ENCODE data around the gene BLOC1S6.

Gene BLOC1S6

DNA sequence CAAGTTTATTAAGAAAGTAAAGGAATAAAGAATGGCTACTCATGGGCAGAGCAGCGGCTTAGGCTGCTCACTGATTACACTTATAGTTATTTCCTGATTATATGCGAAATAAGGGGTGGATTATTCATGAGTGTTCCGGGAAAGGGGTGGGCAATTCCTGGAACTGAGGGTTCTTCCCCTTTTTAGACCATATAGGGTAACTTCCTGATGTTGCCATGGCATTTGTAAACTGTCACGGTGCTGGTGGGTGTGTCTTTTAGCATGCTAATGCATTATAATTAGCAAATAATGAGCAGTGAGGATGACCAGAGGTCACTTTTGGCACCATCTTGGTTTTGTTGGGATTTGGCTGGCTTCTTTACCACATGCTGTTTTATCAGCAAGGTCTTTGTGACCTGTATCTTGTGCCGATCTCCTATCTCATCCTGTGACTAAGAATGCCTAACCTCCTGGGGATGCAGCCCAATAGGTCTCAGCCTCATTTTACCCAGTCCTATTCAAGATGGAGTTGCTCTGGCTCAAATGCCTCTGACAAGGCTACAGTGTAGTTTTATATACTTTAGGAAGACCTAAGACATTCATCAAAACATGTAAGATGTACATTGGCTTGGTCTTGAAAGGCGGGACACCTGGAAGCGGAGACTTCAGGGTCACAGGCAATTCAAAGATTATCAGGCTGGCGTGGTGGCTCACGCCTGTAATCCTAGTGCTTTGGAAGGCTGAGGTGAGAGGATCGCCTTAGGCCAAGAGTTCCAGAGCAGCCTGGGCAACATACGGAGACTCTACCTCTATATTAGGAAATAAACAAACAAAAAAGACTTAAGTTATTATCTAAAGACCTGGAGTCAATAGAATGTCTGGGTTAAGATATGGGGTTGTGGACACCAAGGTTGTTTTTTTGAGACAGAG lies 3.2 kb upstream of the BLOC1S6 start:
- H3K4me3 Mint-ChIP-seq, result no peak overlapping the region
- H3K27ac Mint-ChIP-seq, result no peak overlapping the region
- no peaks in the 10 kb centered on the region for H3K9me3 Mint-ChIP-seq (ENCODE audit: low read depth)
- no peaks in the 10 kb centered on the region for H3K36me3 Mint-ChIP-seq
- H3K4me1 Mint-ChIP-seq (ENCODE audit: low read depth), result peaks cover 24% of the 10 kb centered on the region
- no peaks in the 10 kb centered on the region for H3K27me3 Mint-ChIP-seq

DNA sequence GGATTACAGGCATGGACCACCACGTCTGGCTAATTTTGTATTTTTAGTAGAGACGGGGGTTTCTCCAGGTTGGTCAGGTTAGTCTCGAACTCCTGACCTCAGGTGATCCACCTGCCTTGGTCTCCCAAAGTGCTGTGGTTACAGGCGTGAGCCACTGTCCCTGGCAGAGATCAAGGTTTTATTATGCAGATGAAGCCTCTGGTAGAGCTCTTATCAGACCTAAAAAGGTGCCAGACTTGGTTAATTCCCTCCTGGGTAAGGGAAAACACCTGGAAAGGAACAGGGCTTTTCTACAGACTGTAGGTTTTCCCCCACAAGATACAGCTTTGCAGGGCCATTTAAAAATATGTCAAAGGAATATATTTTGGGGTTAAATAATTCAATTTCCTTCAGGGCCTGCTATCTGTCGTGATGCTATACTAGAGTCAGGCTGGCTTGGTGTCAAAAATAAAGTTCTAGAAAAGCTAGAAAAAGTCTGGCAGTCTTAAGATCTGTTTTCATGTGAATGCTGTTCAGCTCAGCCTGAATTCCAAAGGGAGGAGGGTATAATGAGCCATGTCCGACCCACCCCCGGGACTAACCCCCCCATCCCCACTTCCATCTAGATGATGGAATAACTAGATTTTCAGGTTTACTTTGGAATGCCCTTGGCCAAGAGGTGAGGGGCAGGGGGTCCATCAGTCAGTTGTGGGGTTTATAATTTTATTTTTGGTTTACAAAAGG lies 1.9 kb upstream of the BLOC1S6 start:
- H3K4me1 Mint-ChIP-seq (ENCODE audit: low read depth), result peaks cover 32% of the 10 kb centered on the region
- peak overlapping the region; percentile 100 for H3K27ac Mint-ChIP-seq
- H3K4me3 Mint-ChIP-seq, result peak overlapping the region; percentile 99
- no peaks in the 10 kb centered on the region for H3K9me3 Mint-ChIP-seq (ENCODE audit: low read depth)
- H3K36me3 Mint-ChIP-seq, result no peaks in the 10 kb centered on the region
- H3K27me3 Mint-ChIP-seq, result no peaks in the 10 kb centered on the region

DNA sequence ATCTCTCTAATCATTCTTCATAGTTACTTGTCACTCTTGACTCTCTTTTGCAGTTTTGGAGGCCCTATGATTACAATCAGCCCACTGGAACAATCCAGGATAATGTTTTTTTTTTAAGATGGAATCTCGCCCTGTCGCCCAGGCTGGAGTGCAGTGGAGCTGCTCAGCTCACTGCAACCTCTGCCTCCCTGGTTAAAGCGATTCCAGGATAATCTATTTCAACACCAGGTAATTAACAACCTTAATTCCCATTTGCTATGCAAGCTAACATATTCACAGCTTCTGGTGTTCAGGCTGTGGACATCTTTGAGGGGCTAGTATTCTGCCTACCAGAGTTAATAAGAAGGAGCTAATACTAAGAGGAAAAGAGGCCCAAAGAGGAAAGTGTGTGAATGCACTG lies 1.1 kb upstream of the BLOC1S6 start:
- Mint-ChIP-seq H3K27ac (peak overlapping the region; percentile 100), H3K4me1 (ENCODE audit: low read depth) (peaks cover 36% of the 10 kb centered on the region), H3K36me3 (no peaks in the 10 kb centered on the region), H3K27me3 (no peaks in the 10 kb centered on the region), H3K9me3 (ENCODE audit: low read depth) (no peaks in the 10 kb centered on the region), H3K4me3 (peak overlapping the region; percentile 99)

DNA sequence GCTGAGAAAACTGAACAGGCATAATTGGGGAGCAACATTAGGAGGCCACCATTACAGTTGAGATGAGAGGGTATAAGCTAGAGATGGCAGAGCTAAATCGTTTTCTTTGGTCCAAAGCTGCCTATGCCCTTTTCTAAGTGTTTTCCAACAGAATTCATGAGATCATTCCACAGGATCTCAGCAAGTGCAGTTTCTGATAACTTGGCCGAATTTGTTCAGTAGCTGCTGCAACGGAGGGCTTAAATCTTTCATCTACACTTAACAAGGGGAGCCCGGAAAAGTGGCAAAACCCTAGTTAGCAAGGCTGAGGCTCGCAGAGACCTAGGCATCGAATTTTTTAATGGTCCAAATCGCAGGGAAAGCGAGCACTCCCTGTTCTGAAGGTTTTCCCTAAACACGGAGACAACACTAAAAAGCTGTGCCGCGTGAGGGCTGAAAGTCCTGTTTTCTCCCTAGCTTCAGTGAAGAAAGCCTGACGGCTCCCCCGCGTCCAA lies 531 bp upstream of the BLOC1S6 start:
- Mint-ChIP-seq H3K36me3 (no peaks in the 10 kb centered on the region), H3K4me3 (peak overlapping the region; percentile 99), H3K4me1 (ENCODE audit: low read depth) (peaks cover 39% of the 10 kb centered on the region), H3K27me3 (no peaks in the 10 kb centered on the region), H3K27ac (peak overlapping the region; percentile 100), H3K9me3 (ENCODE audit: low read depth) (no peaks in the 10 kb centered on the region)

DNA sequence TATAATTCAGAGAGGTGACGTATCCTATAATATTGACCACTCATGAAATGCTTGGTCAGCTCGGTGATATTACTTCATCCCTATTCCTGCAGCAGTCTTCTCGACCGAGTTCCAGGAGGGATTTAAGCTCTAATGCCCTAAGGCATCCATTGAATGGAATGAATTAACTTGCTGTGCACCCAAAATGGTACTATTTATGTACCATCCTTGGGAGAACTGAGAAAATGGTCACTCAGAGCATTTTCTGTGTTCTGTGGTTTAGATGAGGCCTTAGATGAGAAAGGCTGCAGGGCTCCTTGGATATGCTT lies 638 bp downstream of the BLOC1S6 start:
- peaks cover 49% of the 10 kb centered on the region for H3K4me1 Mint-ChIP-seq (ENCODE audit: low read depth)

DNA sequence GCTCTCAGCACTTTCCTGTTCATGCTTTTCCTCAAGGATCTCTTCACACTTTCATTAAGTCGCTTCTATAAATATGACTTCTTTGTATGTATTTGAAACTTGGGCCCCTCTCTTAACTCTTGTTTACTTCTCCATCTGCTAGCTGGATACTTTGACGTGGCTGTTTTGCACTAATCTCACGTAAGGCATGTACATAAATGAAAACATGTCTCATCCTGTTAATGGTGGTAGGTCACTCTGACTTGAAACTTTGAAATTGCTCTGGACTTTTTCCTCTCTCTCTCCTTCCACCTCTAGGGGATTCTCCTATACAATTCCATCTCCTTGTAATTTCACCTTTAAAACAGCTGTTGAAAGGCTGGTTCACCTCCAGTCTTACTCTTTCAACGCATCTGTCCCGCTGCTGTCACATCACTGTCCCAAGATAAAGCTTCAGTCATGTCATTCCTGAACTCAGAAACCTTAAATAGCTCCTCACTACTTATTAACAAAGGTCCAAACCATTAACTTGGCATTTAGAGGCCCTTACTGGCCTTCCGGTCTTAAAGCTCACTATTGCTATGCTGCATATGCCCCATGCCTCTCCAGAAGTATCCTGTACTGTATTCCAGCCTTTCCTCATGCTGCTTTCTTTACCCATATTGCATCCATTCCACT lies 1.2 kb downstream of the BLOC1S6 start:
- peak overlapping the region; percentile 99 for H3K4me3 Mint-ChIP-seq
- peaks cover 50% of the 10 kb centered on the region for H3K4me1 Mint-ChIP-seq (ENCODE audit: low read depth)
- no peaks in the 10 kb centered on the region for H3K27me3 Mint-ChIP-seq
- H3K36me3 Mint-ChIP-seq, result peaks cover 3% of the 10 kb centered on the region
- H3K9me3 Mint-ChIP-seq (ENCODE audit: low read depth), result no peaks in the 10 kb centered on the region
- H3K27ac Mint-ChIP-seq, result peak overlapping the region; percentile 100

More for the DNA sequence above, 638 bp downstream of the BLOC1S6 start:
- Mint-ChIP-seq H3K9me3 (ENCODE audit: low read depth) (no peaks in the 10 kb centered on the region), H3K4me3 (peak overlapping the region; percentile 99), H3K36me3 (peaks cover 3% of the 10 kb centered on the region), H3K27me3 (no peaks in the 10 kb centered on the region), H3K27ac (peak overlapping the region; percentile 100)

DNA sequence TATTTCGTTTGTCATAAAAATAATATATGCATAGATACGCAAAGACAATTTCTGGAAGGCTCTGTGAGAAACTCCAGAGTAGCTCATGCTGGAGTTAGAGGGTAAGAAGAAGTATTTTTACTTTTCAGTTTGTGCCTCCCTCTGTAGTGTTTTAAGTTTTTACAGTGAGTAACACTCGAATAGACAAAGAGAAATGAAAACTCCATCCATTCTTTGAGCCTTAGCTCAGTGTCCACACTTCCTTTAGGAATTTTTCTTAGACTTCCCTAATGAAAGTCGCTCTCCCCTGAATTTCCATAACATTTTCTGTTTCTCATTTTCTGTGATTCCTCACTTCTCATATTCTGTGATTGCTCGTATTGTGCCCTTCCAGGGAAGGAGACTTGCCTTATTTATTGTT lies 2.1 kb downstream of the BLOC1S6 start:
- peak overlapping the region; percentile 23 for H3K27ac Mint-ChIP-seq
- H3K27me3 Mint-ChIP-seq, result no peaks in the 10 kb centered on the region
- H3K9me3 Mint-ChIP-seq (ENCODE audit: low read depth), result no peaks in the 10 kb centered on the region
- peaks cover 6% of the 10 kb centered on the region for H3K36me3 Mint-ChIP-seq
- peak overlapping the region; percentile 99 for H3K4me3 Mint-ChIP-seq
- peaks cover 55% of the 10 kb centered on the region for H3K4me1 Mint-ChIP-seq (ENCODE audit: low read depth)

DNA sequence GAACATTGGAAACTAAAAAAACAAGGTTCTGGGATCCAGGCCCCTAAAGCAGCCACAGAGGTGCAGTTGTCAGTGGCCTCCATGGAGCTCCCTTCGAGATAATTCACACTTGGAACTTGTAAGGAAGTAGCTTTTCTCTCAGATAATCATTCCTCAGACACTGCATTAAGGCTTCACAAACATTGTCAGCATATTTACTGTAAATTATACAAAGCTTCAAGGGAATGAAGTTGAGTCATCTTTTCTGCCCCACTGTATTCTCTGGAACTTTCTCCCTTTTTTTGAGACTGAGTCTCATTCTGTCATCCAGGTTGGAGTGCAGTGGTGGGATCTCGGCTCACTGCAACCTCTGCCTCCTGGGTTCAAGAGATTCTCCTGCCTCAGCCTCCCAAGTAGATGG lies 7.1 kb downstream of the BLOC1S6 start:
- Mint-ChIP-seq H3K4me3 (no peak overlapping the region), H3K4me1 (ENCODE audit: low read depth) (peaks cover 33% of the 10 kb centered on the region), H3K27me3 (no peaks in the 10 kb centered on the region), H3K9me3 (ENCODE audit: low read depth) (no peaks in the 10 kb centered on the region), H3K27ac (no peak overlapping the region), H3K36me3 (peaks cover 14% of the 10 kb centered on the region)

DNA sequence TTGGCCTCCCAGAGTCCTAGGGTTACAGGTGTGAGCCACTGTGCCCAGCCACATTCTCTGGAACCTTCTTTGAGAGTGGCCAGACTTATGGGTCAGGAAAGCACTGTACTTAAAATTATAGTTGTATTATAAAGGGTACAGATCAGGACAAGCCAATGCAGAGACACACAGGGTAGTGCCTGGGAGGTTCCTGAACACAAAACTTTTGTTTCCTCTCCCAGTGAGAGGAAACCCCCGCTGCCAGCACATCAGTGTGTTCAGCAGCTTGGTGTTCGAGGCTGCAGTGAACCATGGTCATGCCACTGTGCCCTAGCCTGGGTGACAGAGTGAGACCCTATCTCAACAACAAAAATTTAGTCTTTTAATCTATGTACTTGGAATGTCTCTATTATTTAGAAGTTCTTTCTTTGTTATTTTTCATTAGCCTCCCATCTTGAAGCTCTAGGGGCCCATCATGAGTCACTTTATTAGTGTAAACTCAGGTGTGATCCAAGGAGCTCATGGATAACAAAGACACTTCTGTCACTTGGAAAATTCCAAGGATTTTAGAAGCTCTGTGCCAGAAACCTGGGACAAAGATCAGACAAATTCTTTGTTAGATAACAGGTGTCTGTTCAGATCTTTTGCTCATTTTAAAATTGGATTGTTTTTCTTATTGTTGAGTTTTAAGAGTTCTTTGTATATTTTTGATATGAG lies 7.8 kb downstream of the BLOC1S6 start:
- H3K36me3 Mint-ChIP-seq, result peaks cover 14% of the 10 kb centered on the region
- H3K27ac Mint-ChIP-seq, result no peak overlapping the region
- H3K4me1 Mint-ChIP-seq (ENCODE audit: low read depth), result peaks cover 29% of the 10 kb centered on the region
- H3K27me3 Mint-ChIP-seq, result no peaks in the 10 kb centered on the region
- H3K9me3 Mint-ChIP-seq (ENCODE audit: low read depth), result no peaks in the 10 kb centered on the region
- no peak overlapping the region for H3K4me3 Mint-ChIP-seq

DNA sequence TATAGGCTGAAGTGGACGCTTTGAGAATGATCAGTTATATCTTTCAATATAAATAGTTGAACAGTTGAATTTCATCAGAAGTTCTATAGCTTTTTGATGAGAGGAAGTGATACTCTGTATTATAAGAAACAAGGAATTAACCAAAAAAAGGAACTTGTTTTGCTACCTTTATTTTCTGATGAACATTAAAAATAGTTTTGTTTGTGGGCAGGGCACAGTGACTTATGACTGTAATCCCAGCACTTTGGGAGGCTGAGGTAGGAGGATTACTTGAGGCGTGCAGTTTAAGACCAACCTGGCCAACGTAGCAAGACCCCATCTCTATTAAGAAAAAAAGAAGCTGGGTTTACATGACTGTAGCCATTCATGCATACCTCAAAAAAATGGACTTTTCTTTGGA lies 16.7 kb downstream of the BLOC1S6 start:
- Mint-ChIP-seq H3K36me3 (peaks cover 2% of the 10 kb centered on the region), H3K9me3 (ENCODE audit: low read depth) (no peaks in the 10 kb centered on the region), H3K4me1 (ENCODE audit: low read depth) (peaks cover 6% of the 10 kb centered on the region), H3K4me3 (no peak overlapping the region), H3K27me3 (no peaks in the 10 kb centered on the region), H3K27ac (peak overlapping the region; percentile 59)

DNA sequence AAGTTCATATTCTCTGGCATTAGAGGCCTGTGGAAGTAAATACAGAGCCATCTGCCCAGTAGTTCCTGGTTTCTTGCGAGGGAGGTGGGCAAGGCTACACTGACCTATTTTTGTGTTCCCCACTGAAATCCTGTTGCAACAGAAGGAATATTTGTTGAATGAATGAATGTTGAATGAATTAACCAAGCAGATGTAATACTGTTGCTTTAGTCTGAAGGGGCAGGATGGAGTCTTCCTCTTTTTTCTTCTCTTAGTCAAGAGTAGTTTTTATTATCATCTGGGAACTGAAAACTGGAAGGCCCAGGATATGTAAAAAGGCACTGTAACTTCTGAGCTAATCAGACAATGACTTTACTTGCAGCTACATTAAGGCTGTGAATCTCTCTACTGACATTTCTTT lies 17.1 kb downstream of the BLOC1S6 start:
- H3K4me3 Mint-ChIP-seq, result no peak overlapping the region
- H3K36me3 Mint-ChIP-seq, result peaks cover 2% of the 10 kb centered on the region
- no peaks in the 10 kb centered on the region for H3K9me3 Mint-ChIP-seq (ENCODE audit: low read depth)
- H3K27ac Mint-ChIP-seq, result peak overlapping the region; percentile 59
- H3K27me3 Mint-ChIP-seq, result no peaks in the 10 kb centered on the region
- H3K4me1 Mint-ChIP-seq (ENCODE audit: low read depth), result peaks cover 6% of the 10 kb centered on the region

DNA sequence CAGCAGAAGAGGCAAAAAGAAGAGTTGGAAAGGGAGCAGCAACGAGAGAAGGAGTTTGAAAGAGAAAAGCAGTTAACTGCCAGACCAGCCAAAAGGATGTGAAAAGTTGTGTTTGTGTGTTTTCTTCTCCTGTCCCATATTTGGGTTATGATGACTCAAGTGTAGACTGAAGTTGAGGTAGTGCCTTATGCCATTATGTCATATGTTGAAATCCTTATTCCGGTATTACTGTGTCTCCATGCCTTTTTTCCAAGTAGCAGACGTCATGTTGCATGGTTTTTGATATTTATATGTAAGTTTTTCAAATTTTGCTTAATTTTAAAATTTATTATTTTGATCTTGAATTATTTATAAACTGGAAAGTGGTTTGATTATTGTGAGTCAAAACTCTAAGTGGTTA lies 19.2 kb downstream of the BLOC1S6 start:
- no peak overlapping the region for H3K4me3 Mint-ChIP-seq
- no peaks in the 10 kb centered on the region for H3K9me3 Mint-ChIP-seq (ENCODE audit: low read depth)
- peaks cover 6% of the 10 kb centered on the region for H3K4me1 Mint-ChIP-seq (ENCODE audit: low read depth)
- no peaks in the 10 kb centered on the region for H3K27me3 Mint-ChIP-seq
- H3K27ac Mint-ChIP-seq, result no peak overlapping the region
- H3K36me3 Mint-ChIP-seq, result peaks cover 2% of the 10 kb centered on the region

DNA sequence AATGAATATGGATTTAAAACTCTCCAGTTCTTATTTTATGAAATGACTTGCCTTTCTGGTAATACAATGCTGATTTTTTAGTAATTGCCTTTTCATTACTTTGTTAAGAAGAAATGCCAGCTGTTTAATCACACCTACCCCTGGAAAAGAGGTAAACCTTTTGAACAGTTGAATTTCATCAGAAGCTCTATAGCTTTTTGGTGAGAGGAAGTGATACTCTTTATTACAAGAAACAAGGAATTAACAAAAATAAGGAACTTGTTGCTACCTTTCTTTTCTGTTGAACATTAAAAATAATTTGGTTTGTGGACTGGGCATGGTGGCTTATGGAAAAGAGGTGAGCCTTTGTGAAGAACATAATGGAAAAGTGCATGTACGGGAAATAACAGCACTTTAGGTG lies 19.7 kb downstream of the BLOC1S6 start:
- Mint-ChIP-seq H3K4me3 (no peak overlapping the region), H3K27ac (no peak overlapping the region), H3K9me3 (ENCODE audit: low read depth) (no peaks in the 10 kb centered on the region), H3K27me3 (no peaks in the 10 kb centered on the region), H3K36me3 (peaks cover 2% of the 10 kb centered on the region), H3K4me1 (ENCODE audit: low read depth) (peaks cover 5% of the 10 kb centered on the region)

DNA sequence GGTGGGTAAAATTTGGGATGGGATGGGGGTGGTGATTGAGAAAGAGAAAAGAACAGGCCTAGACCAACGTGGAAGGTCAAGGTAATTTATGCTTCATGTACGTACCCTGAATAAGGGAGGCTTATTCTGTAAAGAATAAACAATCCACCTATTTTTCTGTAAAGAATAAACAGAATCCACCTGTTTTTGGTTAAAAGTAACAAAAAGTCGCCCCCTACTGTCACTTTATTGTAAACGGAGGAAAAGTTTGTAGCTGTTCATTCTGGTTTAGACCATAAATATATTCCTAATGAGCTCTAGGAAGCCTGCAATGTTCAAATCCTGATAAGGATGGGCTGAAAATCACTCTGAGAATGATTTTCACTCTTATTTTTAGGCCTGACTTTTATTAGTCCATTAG lies 24.1 kb downstream of the BLOC1S6 start:
- H3K9me3 Mint-ChIP-seq (ENCODE audit: low read depth), result no peaks in the 10 kb centered on the region
- no peaks in the 10 kb centered on the region for H3K4me1 Mint-ChIP-seq (ENCODE audit: low read depth)
- H3K27ac Mint-ChIP-seq, result no peak overlapping the region
- H3K4me3 Mint-ChIP-seq, result no peak overlapping the region
- H3K36me3 Mint-ChIP-seq, result peaks cover 2% of the 10 kb centered on the region
- no peaks in the 10 kb centered on the region for H3K27me3 Mint-ChIP-seq

All from activated naive CD8-positive, alpha-beta T cell (primary cell).